HL-60 (cell line): Measurements from ENCODE around the gene DYNC2LI1.

Experiments used
- POLR2AphosphoS5 ChIP-seq: IDR thresholded peaks from 2 replicates; pipeline ENCODE4 v1.6.1; 2012; ENCODE audit warnings: low read depth
- TF ChIP-seq, protein P1 (sequence below): IDR thresholded peaks from one replicate; pipeline ENCODE4 v1.5.1; 2011; ENCODE audit warnings: low read length, control low read depth, inconsistent platforms; ENCODE audit not compliant: insufficient read depth

DNA sequence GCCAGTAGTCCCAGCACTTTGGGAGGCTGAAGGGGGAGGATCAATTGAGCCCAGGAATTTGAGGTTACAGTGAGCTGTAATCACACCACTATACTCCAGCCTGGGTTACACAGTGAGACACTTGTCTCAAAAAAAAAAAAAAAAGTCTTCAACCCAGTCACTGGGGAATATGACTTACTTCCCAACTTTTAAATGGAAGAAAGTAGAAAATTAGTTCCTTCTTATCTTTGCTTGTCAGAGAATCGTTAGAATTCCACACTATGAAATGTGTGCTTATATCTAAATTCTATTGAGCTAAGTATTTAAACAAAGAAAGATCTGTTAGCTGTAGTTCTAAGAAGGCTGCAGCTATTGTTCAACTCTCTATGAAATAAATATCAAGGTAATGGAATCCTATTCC lies 22.4 kb downstream of the DYNC2LI1 start:
- TF ChIP-seq POLR2AphosphoS5 = no peak
- TF ChIP-seq, protein P1, sequence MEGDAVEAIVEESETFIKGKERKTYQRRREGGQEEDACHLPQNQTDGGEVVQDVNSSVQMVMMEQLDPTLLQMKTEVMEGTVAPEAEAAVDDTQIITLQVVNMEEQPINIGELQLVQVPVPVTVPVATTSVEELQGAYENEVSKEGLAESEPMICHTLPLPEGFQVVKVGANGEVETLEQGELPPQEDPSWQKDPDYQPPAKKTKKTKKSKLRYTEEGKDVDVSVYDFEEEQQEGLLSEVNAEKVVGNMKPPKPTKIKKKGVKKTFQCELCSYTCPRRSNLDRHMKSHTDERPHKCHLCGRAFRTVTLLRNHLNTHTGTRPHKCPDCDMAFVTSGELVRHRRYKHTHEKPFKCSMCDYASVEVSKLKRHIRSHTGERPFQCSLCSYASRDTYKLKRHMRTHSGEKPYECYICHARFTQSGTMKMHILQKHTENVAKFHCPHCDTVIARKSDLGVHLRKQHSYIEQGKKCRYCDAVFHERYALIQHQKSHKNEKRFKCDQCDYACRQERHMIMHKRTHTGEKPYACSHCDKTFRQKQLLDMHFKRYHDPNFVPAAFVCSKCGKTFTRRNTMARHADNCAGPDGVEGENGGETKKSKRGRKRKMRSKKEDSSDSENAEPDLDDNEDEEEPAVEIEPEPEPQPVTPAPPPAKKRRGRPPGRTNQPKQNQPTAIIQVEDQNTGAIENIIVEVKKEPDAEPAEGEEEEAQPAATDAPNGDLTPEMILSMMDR = no peak
